HEK293 (cell line): ENCODE measurements around the gene CDH22.

ENCODE experiments used
- CTCF ChIA-PET: fragments of 350-600 bp; formaldehyde crosslinking; extraction: SDS; loops from one replicate; lab custom pipeline; 2021; ENCODE audit warnings: antibody characterized with exemption; lab: Yijun Ruan, JAX
- POLR2A ChIA-PET: fragments of 300-600 bp; formaldehyde crosslinking; extraction: SDS; loops from one replicate; lab custom pipeline; 2020; ENCODE audit warnings: antibody characterized with exemption, inconsistent platforms; lab: Yijun Ruan, JAX
- H3K27ac ChIP-seq: fragments of 200-500 bp; sonication (Bioruptor generic); 2 replicates; pipeline ENCODE4 v1.5.1; 2014; ENCODE audit warnings: low read depth, low read length, control low read depth, inconsistent platforms; ENCODE audit errors: extremely low read depth
- H3K36me3 ChIP-seq, 2 experiments: fragments of 200-500 bp in 1 of 2; sonication (Bioruptor generic) in 1 of 2; 1 replicate in 1 of 2; 2 replicates in 1 of 2; pipeline ENCODE4 v1.5.1; 2014 to 2017; ENCODE audit warnings: inconsistent platforms in 2 of 2, low read length in 2 of 2; ENCODE audit not compliant: control insufficient read depth in 2 of 2, insufficient read depth in 1 of 2
- H3K4me1 ChIP-seq: fragments of 200-500 bp; sonication (Bioruptor generic); 2 replicates; pipeline ENCODE4 v1.5.1; 2014; ENCODE audit warnings: mild to moderate bottlenecking, low read length, inconsistent platforms; ENCODE audit not compliant: control insufficient read depth, insufficient read depth
- H3K4me3 ChIP-seq: 2 replicates; pipeline ENCODE4 v1.5.1; 2011; ENCODE audit warnings: low read depth, mild to moderate bottlenecking, control low read depth, low read length, moderate library complexity
- H3K9me3 ChIP-seq: fragments of 200-500 bp; sonication (Bioruptor generic); 2 replicates; pipeline ENCODE4 v1.5.1; 2014; ENCODE audit warnings: low read depth, low read length, inconsistent platforms; ENCODE audit not compliant: control insufficient read depth, insufficient read depth
- GLI2 ChIP-seq: fragments of 450-650 bp; formaldehyde crosslinking; IDR thresholded peaks from 2 replicates; pipeline ENCODE4; 2017; ENCODE audit warnings: missing biosample characterization, missing genetic modification characterization, low read depth, borderline replicate concordance
- GLIS2 ChIP-seq: fragments of 450-650 bp; formaldehyde crosslinking; IDR thresholded peaks from 2 replicates; pipeline ENCODE4 v1.5.1; 2016; ENCODE audit warnings: missing biosample characterization, missing genetic modification characterization
- OVOL3 ChIP-seq: fragments of 450-650 bp; formaldehyde crosslinking; IDR thresholded peaks from 2 replicates; pipeline ENCODE4 v1.5.1; 2016; ENCODE audit warnings: missing biosample characterization, missing genetic modification characterization
- PBX3 ChIP-seq: sonication (generic); formaldehyde crosslinking; IDR thresholded peaks from 2 replicates; pipeline ENCODE4 v1.8.1; 2022; ENCODE audit warnings: mild to moderate bottlenecking, moderate library complexity, missing genetic modification reagents
- PRDM4 ChIP-seq: fragments of 450-650 bp; formaldehyde crosslinking; IDR thresholded peaks from 2 replicates; pipeline ENCODE4 v1.5.1; 2017; ENCODE audit warnings: missing biosample characterization, missing genetic modification characterization
- SCRT2 ChIP-seq: fragments of 450-650 bp; formaldehyde crosslinking; IDR thresholded peaks from 2 replicates; pipeline ENCODE4 v1.5.1; 2016; ENCODE audit warnings: missing biosample characterization, missing genetic modification characterization
- SP7 ChIP-seq: fragments of 450-650 bp; formaldehyde crosslinking; IDR thresholded peaks from 2 replicates; pipeline ENCODE4 v1.5.1; 2016; ENCODE audit warnings: missing biosample characterization, missing genetic modification characterization
- ZBTB48 ChIP-seq: fragments of 450-650 bp; formaldehyde crosslinking; IDR thresholded peaks from 2 replicates; pipeline ENCODE4 v1.5.1; 2016; ENCODE audit warnings: missing biosample characterization, missing genetic modification characterization
- ZEB2 ChIP-seq: fragments of 450-650 bp; formaldehyde crosslinking; IDR thresholded peaks from 2 replicates; pipeline ENCODE4 v1.5.1; 2016; ENCODE audit warnings: missing biosample characterization, missing genetic modification characterization
- ZNF112 ChIP-seq: fragments of 450-650 bp; formaldehyde crosslinking; IDR thresholded peaks from 2 replicates; pipeline ENCODE4 v1.5.0; 2017; ENCODE audit warnings: missing biosample characterization, missing genetic modification characterization
- ZNF155 ChIP-seq: fragments of 450-650 bp; formaldehyde crosslinking; IDR thresholded peaks from 2 replicates; pipeline ENCODE4 v1.5.1; 2016; ENCODE audit warnings: missing biosample characterization, missing genetic modification characterization
- ZNF175 ChIP-seq: fragments of 450-650 bp; formaldehyde crosslinking; IDR thresholded peaks from 2 replicates; pipeline ENCODE4 v1.5.1; 2016; ENCODE audit warnings: missing biosample characterization, missing genetic modification characterization
- ZNF18 ChIP-seq: fragments of 450-650 bp; formaldehyde crosslinking; IDR thresholded peaks from 2 replicates; pipeline ENCODE4 v1.5.1; 2016; ENCODE audit warnings: missing biosample characterization, missing genetic modification characterization
- ZNF23 ChIP-seq: fragments of 450-650 bp; formaldehyde crosslinking; IDR thresholded peaks from 2 replicates; pipeline ENCODE4 v1.5.1; 2016; ENCODE audit warnings: missing biosample characterization, missing genetic modification characterization, borderline replicate concordance
- ZNF26 ChIP-seq: fragments of 450-650 bp; formaldehyde crosslinking; IDR thresholded peaks from 2 replicates; pipeline ENCODE4 v1.5.1; 2016; ENCODE audit warnings: missing biosample characterization, missing genetic modification characterization
- ZNF274 ChIP-seq, 2 experiments: fragments of 200-500 bp in 1 of 2; fragments of 450-650 bp in 1 of 2; sonication (Bioruptor generic) in 1 of 2; formaldehyde crosslinking in 1 of 2; IDR thresholded peaks; 2 replicates each; pipeline versions ENCODE4 v1.5.1 to v1.6.1; 2014 to 2016; ENCODE audit warnings: borderline replicate concordance in 1 of 2, inconsistent platforms in 1 of 2, low read length in 1 of 2, missing biosample characterization in 1 of 2, missing genetic modification characterization in 1 of 2
- ZNF37A ChIP-seq: fragments of 450-650 bp; IDR thresholded peaks from 2 replicates; pipeline ENCODE4 v1.5.1; 2018; ENCODE audit warnings: missing biosample characterization, missing genetic modification characterization
- ZNF624 ChIP-seq: fragments of 450-650 bp; formaldehyde crosslinking; IDR thresholded peaks from 2 replicates; pipeline ENCODE4 v1.5.1; 2017; ENCODE audit warnings: missing biosample characterization, missing genetic modification characterization
- ZNF639 ChIP-seq: fragments of 450-650 bp; formaldehyde crosslinking; IDR thresholded peaks from 2 replicates; pipeline ENCODE4 v1.5.1; 2016; ENCODE audit warnings: missing biosample characterization, missing genetic modification characterization
- ZNF645 ChIP-seq: fragments of 450-650 bp; formaldehyde crosslinking; IDR thresholded peaks from 2 replicates; pipeline ENCODE4; 2016; ENCODE audit warnings: missing biosample characterization, missing genetic modification characterization
- ZNF777 ChIP-seq: fragments of 450-650 bp; formaldehyde crosslinking; IDR thresholded peaks from 2 replicates; pipeline ENCODE4 v1.5.1; 2017; ENCODE audit warnings: missing biosample characterization, missing genetic modification characterization, borderline replicate concordance
- ZNF785 ChIP-seq: fragments of 450-650 bp; formaldehyde crosslinking; IDR thresholded peaks from 2 replicates; pipeline ENCODE4 v1.5.1; 2016; ENCODE audit warnings: missing biosample characterization, missing genetic modification characterization

CDH22 gene

GRCh38 chr20:46157625-46158024, 150.7 kb downstream of the CDH22 start:
- no peak for TF ChIP-seq ZNF624
- no peak for TF ChIP-seq ZNF155 (tag by site-specific recombination)
- no peak for TF ChIP-seq PRDM4 (tag by site-specific recombination)
- no peak for TF ChIP-seq ZNF37A (tag by site-specific recombination)
- TF ChIP-seq ZNF18 (tag by site-specific recombination): no peak
- no peak for TF ChIP-seq ZNF23 (tag by site-specific recombination)
- TF ChIP-seq ZNF26: no peak
- TF ChIP-seq ZNF645 (tag by site-specific recombination): no peak
- TF ChIP-seq ZNF175: no peak
- TF ChIP-seq ZNF112: no peak
- TF ChIP-seq SCRT2 (tag by site-specific recombination): no peak
- no peak for TF ChIP-seq PBX3 (CRISPR knock-in tag)
- CTCF ChIA-PET: interaction anchor here (0.9 to 2.1 kb wide), 3 partner anchors 13 to 25 kb away, joined by 4 to 6 read pairs (median 4); no protein-coding TSS in a partner anchor

GRCh38 chr20:46157076-46157592, 151.2 kb downstream of the CDH22 start:
- POLR2A ChIA-PET: no interaction called here

More at GRCh38 chr20:46157625-46158024, 150.7 kb downstream of the CDH22 start:
- H3K4me1 ChIP-seq: no peaks in the 10 kb centered on the region
- no peak overlapping the region for H3K4me3 ChIP-seq
- H3K36me3 ChIP-seq: no peaks in the 10 kb centered on the region
- no peaks in the 10 kb centered on the region for H3K9me3 ChIP-seq
- H3K27ac ChIP-seq: no peak overlapping the region
- POLR2A ChIA-PET: no interaction called here

More at GRCh38 chr20:46157076-46157592, 151.2 kb downstream of the CDH22 start:
- CTCF ChIA-PET: interaction anchor here (0.5 to 2.1 kb wide), 4 partner anchors 13 to 18 kb away, joined by 3 to 6 read pairs (median 4); no protein-coding TSS in a partner anchor
- no peak overlapping the region for H3K27ac ChIP-seq
- no peaks in the 10 kb centered on the region for H3K9me3 ChIP-seq
- H3K4me1 ChIP-seq: no peaks in the 10 kb centered on the region
- no peak overlapping the region for H3K4me3 ChIP-seq
- H3K36me3 ChIP-seq: no peaks in the 10 kb centered on the region
- TF ChIP-seq ZBTB48: no peak
- no peak for TF ChIP-seq ZNF23 (tag by site-specific recombination)
- no peak for TF ChIP-seq ZNF777 (tag by site-specific recombination)
- no peak for TF ChIP-seq OVOL3 (tag by site-specific recombination)
- no peak for TF ChIP-seq GLIS2 (tag by site-specific recombination)
- TF ChIP-seq ZEB2: no peak
- TF ChIP-seq ZNF112: no peak
- no peak for TF ChIP-seq GLI2 (tag by site-specific recombination)
- no peak for TF ChIP-seq ZNF785 (tag by site-specific recombination)
- no peak for TF ChIP-seq ZNF274 (IDR thresholded peaks at IDR 0.05; ENCODE audit: low read length)
- TF ChIP-seq ZNF274 (tag by site-specific recombination; IDR thresholded peaks at IDR 0.05; ENCODE audit: borderline replicate concordance): no peak
- TF ChIP-seq ZNF639: no peak
- no peak for TF ChIP-seq SP7 (tag by site-specific recombination)
